Measurements from ENCODE around the gene RAD9B. TPM values are rescaled to one million over a fixed set of nuclear protein-coding genes. Genes with fewer than 3 reads are reported as not detected.
A peak's percentile ranks its signal among the peaks of the same experiment; 100 is the strongest.

RAD9B gene
- total and polyA plus RNA-seq, 2 of the 13 experiments (the other 11 are each of a cell fraction or from before 2014, with no cell fraction given), result 0.05 to 0.38 TPM

GRCh38 chr12:110501752-110502738 lies at the start of gene RAD9B, which contains the start of gene VPS29 (continued):
- TF ChIP-seq ZNF281 (CRISPR knock-in tag; IDR thresholded peaks at IDR 0.05; ENCODE audit: borderline replicate concordance) (peak; percentile 76; the same call in 1 of the 2 replicates), NFKB2 (CRISPR knock-in tag; IDR thresholded peaks at IDR 0.05; ENCODE audit: borderline replicate concordance) (peak; percentile 98; the same call in 1 of the 2 replicates), TFDP1 (CRISPR knock-in tag; IDR thresholded peaks at IDR 0.05; ENCODE audit: borderline replicate concordance) (peak; percentile 100), ZNF251 (CRISPR knock-in tag; IDR thresholded peaks at IDR 0.05) (peak; percentile 84; the same call in 1 of the 2 replicates), YY1 (IDR thresholded peaks at IDR 0.05; ENCODE audit: insufficient read depth, insufficient replicate concordance, low read depth, low read length) (peak; percentile 77), GTF3A (CRISPR knock-in tag; conservative IDR thresholded peaks at IDR 0.05) (peak; percentile 91; the same call in 1 of the 2 replicates), ZNF674 (CRISPR knock-in tag; IDR thresholded peaks at IDR 0.05; ENCODE audit: low read depth) (no peak), ATM (IDR thresholded peaks at IDR 0.05; ENCODE audit: borderline replicate concordance) (no peak), CENPX (CRISPR knock-in tag; IDR thresholded peaks at IDR 0.05) (no peak), RBM22 (optimal IDR thresholded peaks at IDR 0.05; ENCODE audit: low read length) (no peak), ZBTB14 (CRISPR knock-in tag; IDR thresholded peaks at IDR 0.05) (peak; percentile 67), SIX1 (CRISPR knock-in tag; IDR thresholded peaks at IDR 0.05; ENCODE audit: borderline replicate concordance) (no peak), ZNF776 (CRISPR knock-in tag; IDR thresholded peaks at IDR 0.05) (peak; percentile 91), HNRNPL (IDR thresholded peaks at IDR 0.05; ENCODE audit: low read depth, low read length) (peak; percentile 72; the same call in 1 of the 2 replicates), CBX1 (IDR thresholded peaks at IDR 0.05; ENCODE audit: low read depth) (no peak), CENPBD1 (CRISPR knock-in tag; IDR thresholded peaks at IDR 0.05; ENCODE audit: borderline replicate concordance, low read depth) (no peak), PHF21A (CRISPR knock-in tag; IDR thresholded peaks at IDR 0.05) (peak; percentile 71; the same call in 1 of the 2 replicates), ZNF207 (IDR thresholded peaks at IDR 0.05; ENCODE audit: borderline replicate concordance) (no peak), ZNF569 (CRISPR knock-in tag; IDR thresholded peaks at IDR 0.05; ENCODE audit: borderline replicate concordance) (no peak; the same call in 1 of the 2 replicates), POLR2AphosphoS5 (IDR thresholded peaks at IDR 0.05; ENCODE audit: low read depth, low read length) (peak; percentile 89), HOXA5 (CRISPR knock-in tag; IDR thresholded peaks at IDR 0.05) (peak; percentile 82; the same call in 1 of the 2 replicates), ZNF12 (CRISPR knock-in tag; IDR thresholded peaks at IDR 0.05) (no peak)

All from HepG2 (cell line).